Tibial nerve (tissue), 3 donors: ENCODE measurements around the gene BTN1A1.

Source experiments
- POLR2A ChIP-seq, 2 donors: fragments of 450-650 bp; IDR thresholded peaks; one replicate each; pipeline ENCODE4 v1.6.1; 2017; ENCODE audit warnings: antibody characterized with exemption in 2 of 2, mild to moderate bottlenecking in 2 of 2, moderate library complexity in 2 of 2
- TF ChIP-seq, protein P1 (sequence below), 5 experiments: fragments of 200-600 bp in 3 of 5; fragments of 450-650 bp in 2 of 5; sonication (generic) in 3 of 5; IDR thresholded peaks; one replicate each; pipeline ENCODE4 v1.5.1; 2016 to 2019; ENCODE audit warnings: antibody characterized with exemption in 5 of 5, mild to moderate bottlenecking in 3 of 5, moderate library complexity in 2 of 5

DNA sequence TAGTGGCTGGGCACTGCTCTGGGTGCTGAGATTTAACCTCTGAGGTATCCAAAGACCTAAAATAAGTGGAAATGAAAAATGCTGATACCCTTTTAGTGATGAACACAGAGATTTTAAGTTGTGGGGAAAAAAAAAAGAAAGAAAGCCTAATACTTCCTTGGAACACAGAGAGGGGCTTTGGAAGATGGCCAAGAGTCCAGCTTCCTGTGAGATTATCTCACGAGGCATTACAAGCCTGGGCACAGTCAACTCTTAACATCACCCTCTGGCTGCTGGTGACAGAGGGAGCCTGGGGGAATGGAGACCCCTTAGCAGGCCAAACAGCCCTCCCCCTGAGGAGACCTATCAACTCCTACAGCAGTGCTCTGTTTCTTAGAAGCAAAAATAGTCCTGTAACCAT, 22.7 kb upstream of the BTN1A1 start:
- TF ChIP-seq, protein P1, sequence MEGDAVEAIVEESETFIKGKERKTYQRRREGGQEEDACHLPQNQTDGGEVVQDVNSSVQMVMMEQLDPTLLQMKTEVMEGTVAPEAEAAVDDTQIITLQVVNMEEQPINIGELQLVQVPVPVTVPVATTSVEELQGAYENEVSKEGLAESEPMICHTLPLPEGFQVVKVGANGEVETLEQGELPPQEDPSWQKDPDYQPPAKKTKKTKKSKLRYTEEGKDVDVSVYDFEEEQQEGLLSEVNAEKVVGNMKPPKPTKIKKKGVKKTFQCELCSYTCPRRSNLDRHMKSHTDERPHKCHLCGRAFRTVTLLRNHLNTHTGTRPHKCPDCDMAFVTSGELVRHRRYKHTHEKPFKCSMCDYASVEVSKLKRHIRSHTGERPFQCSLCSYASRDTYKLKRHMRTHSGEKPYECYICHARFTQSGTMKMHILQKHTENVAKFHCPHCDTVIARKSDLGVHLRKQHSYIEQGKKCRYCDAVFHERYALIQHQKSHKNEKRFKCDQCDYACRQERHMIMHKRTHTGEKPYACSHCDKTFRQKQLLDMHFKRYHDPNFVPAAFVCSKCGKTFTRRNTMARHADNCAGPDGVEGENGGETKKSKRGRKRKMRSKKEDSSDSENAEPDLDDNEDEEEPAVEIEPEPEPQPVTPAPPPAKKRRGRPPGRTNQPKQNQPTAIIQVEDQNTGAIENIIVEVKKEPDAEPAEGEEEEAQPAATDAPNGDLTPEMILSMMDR (IDR thresholded peaks at IDR 0.05): no peak
- TF ChIP-seq POLR2A (IDR thresholded peaks at IDR 0.05): no peak
